ENCODE data around the gene FBH1.

FBH1 gene

GRCh38 chr10:5981529-5981928, 91.5 kb downstream of the FBH1 start:
- no peak for DNase-seq (ENCODE audit: low spot score)

DNA sequence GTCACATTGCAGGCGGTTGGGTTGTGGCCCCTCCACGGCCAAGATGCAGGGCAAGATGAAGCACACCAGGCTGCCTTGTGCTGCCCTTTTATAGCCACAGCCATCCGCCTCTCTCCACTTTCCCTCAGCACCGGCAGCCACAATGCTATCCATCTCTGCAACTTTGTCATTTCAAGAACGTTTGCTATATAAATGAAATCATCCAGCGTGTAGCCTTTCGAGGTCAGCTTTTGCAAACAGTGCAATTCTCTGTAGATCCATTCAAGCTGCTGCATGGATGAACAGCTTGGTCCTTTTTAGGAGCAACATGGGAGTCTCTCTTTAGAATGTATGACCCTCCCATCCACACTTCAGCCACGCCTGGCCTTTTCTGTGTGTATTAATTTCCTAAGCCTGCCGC, 93.7 kb downstream of the FBH1 start:
- DNase-seq (ENCODE audit: low spot score) = no peak

DNA sequence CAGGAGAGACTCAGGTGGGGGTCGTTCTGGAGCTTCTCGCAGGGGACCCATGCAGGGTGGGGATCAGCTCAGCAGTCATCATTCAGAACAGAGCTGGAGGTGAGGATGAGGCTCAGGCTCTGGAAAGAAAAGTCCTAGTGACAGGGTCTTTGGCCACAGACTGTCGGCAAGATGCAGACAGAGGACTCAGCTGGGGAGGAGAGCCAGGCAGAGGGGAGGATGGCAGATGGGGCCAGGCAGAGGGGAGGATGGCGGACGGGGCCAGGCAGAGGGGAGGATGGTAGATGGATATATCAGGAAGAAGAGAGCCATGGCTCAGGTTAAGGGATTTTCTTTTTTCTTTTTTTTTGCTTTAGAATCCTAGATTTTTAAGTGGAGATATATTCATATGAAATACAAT, 95.0 kb downstream of the FBH1 start:
- no peak for DNase-seq (ENCODE audit: low spot score)

Measured in Ammon's horn (tissue), 1 donor.